ENCODE results near the gene PDE12.

The PDE12 gene

DNA sequence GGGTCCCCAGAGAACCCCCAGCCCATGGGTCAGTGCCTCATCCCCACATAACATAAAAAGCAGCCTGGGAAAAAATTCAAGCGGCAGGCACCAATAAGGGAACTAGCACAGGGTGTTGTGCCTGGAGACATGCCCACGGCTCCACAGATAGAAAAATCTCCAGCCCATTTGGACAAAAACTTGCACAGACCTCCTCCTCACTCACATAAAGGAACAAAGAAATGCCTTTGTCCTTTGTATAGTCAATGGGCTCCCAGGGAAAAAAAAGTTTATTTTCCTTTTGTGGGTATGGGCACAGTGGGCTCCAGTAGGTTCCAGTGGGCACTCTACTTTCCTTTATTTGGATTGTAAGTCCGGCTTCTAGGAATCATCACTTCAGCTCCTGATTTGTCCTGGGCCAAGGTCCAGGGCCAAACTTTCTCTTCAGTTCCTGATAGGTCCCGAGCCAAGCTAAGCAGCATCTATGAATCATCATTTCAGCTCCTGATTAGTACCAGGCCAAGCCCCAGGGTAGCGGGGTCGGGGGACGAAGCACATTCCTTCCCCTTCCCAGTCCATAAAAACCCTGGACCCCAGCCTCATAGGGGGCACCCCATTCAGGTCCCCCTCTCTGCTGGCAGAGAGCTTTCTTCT, 10.3 kb upstream of the PDE12 start:
- no peaks in the 10 kb centered on the region for H3K9me3 ChIP-seq (ENCODE audit: control insufficient read depth, insufficient read depth, low read length)
- H4K20me1 ChIP-seq (ENCODE audit: control insufficient read depth, insufficient read depth, low read depth, low read length) = no peaks in the 10 kb centered on the region

DNA sequence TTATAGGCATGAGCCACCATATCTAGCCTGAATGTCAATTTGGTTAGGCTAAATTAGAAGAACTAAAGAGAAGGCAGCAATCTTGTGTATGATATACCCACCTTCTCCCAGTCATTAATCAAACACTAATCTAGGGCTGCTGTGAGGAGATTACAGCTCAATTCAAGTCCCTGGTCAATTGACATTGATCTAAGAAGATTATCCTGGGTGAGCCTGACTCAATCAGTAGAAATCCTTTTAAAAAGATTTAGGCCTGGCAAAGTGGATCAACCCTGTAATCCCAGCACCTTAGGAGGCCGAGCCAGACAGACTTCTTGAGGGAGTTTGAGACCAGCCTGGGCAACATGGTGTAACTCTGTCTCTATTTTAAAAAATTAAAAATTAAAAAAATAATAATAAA, 9.5 kb upstream of the PDE12 start:
- Histone ChIP-seq H3K79me2 (ENCODE audit: control insufficient read depth, low read length) (no peaks in the 10 kb centered on the region), H3K27me3 (ENCODE audit: control insufficient read depth, low read length) (no peaks in the 10 kb centered on the region), H3K9me2 (replicated peaks; ENCODE audit: control insufficient read depth, low read length) (no peaks in the 10 kb centered on the region), H3K27ac (ENCODE audit: low read depth, low read length) (no peak overlapping the region), H3K4me3 (ENCODE audit: low read length) (no peak overlapping the region), H4K20me1 (ENCODE audit: control insufficient read depth, insufficient read depth, low read depth, low read length) (no peaks in the 10 kb centered on the region), H3K36me3 (ENCODE audit: control insufficient read depth, low read length) (no peaks in the 10 kb centered on the region), H3K4me1 (ENCODE audit: control insufficient read depth, low read length) (peaks cover 11% of the 10 kb centered on the region), H3F3A (ENCODE audit: control insufficient read depth, insufficient read depth) (no peaks in the 10 kb centered on the region), H3K4me2 (ENCODE audit: low read length) (no peak overlapping the region), H3K9me3 (ENCODE audit: control insufficient read depth, insufficient read depth, low read length) (no peaks in the 10 kb centered on the region)
- TF ChIP-seq, protein P1, sequence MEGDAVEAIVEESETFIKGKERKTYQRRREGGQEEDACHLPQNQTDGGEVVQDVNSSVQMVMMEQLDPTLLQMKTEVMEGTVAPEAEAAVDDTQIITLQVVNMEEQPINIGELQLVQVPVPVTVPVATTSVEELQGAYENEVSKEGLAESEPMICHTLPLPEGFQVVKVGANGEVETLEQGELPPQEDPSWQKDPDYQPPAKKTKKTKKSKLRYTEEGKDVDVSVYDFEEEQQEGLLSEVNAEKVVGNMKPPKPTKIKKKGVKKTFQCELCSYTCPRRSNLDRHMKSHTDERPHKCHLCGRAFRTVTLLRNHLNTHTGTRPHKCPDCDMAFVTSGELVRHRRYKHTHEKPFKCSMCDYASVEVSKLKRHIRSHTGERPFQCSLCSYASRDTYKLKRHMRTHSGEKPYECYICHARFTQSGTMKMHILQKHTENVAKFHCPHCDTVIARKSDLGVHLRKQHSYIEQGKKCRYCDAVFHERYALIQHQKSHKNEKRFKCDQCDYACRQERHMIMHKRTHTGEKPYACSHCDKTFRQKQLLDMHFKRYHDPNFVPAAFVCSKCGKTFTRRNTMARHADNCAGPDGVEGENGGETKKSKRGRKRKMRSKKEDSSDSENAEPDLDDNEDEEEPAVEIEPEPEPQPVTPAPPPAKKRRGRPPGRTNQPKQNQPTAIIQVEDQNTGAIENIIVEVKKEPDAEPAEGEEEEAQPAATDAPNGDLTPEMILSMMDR (IDR thresholded peaks at IDR 0.05; ENCODE audit: low read depth, low read length, poor library complexity, severe bottlenecking) = no peak
- no peak for TF ChIP-seq EZH2phosphoT487 (IDR thresholded peaks at IDR 0.05; ENCODE audit: borderline replicate concordance, low read length)

More for the DNA sequence above, 10.3 kb upstream of the PDE12 start:
- TF ChIP-seq EZH2phosphoT487 (IDR thresholded peaks at IDR 0.05; ENCODE audit: borderline replicate concordance, low read length) = no peak
- TF ChIP-seq, protein P1 (IDR thresholded peaks at IDR 0.05; ENCODE audit: low read depth, low read length, poor library complexity, severe bottlenecking) = no peak
- H3K27me3 ChIP-seq (ENCODE audit: control insufficient read depth, low read length) = no peaks in the 10 kb centered on the region
- no peak overlapping the region for H3K4me2 ChIP-seq (ENCODE audit: low read length)
- H3K4me3 ChIP-seq (ENCODE audit: low read length) = no peak overlapping the region
- H3F3A ChIP-seq (ENCODE audit: control insufficient read depth, insufficient read depth) = no peaks in the 10 kb centered on the region
- H3K79me2 ChIP-seq (ENCODE audit: control insufficient read depth, low read length) = no peaks in the 10 kb centered on the region
- H3K27ac ChIP-seq (ENCODE audit: low read depth, low read length) = no peak overlapping the region
- H3K4me1 ChIP-seq (ENCODE audit: control insufficient read depth, low read length) = peaks cover 11% of the 10 kb centered on the region
- no peaks in the 10 kb centered on the region for H3K36me3 ChIP-seq (ENCODE audit: control insufficient read depth, low read length)
- H3K9me2 ChIP-seq (replicated peaks; ENCODE audit: control insufficient read depth, low read length) = no peaks in the 10 kb centered on the region

DNA sequence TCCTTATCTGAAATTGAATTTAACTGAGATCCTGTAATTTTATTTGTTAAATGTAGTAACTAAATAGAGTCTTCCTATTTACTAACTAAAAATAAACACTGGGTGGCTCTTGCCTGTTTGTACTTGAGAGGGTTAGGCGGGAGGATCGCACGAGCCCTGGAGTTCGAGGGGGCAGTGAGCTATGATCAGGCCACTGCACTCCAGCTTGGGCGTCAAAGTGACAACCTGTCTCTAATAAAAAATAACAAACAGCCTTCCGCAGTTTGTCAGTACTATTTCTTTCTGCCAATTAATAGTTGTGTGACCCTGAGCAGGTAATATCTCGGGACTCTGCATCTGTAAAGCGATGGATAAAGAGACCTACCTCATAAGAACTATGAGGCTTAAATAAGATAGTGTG, 768 bp upstream of the PDE12 start:
- Histone ChIP-seq H3F3A (ENCODE audit: control insufficient read depth, insufficient read depth) (no peaks in the 10 kb centered on the region), H3K27me3 (ENCODE audit: control insufficient read depth, low read length) (no peaks in the 10 kb centered on the region), H3K79me2 (ENCODE audit: control insufficient read depth, low read length) (peaks cover 59% of the 10 kb centered on the region), H3K9me3 (ENCODE audit: control insufficient read depth, insufficient read depth, low read length) (no peaks in the 10 kb centered on the region), H3K4me1 (ENCODE audit: control insufficient read depth, low read length) (peaks cover 19% of the 10 kb centered on the region), H3K4me2 (ENCODE audit: low read length) (peak overlapping the region; percentile 96), H3K4me3 (ENCODE audit: low read length) (peak overlapping the region; percentile 99), H4K20me1 (ENCODE audit: control insufficient read depth, insufficient read depth, low read depth, low read length) (peaks cover 11% of the 10 kb centered on the region), H3K27ac (ENCODE audit: low read depth, low read length) (peak overlapping the region; percentile 85), H3K36me3 (ENCODE audit: control insufficient read depth, low read length) (peaks cover 42% of the 10 kb centered on the region), H3K9me2 (replicated peaks; ENCODE audit: control insufficient read depth, low read length) (no peaks in the 10 kb centered on the region)
- TF ChIP-seq, protein P1 (IDR thresholded peaks at IDR 0.05; ENCODE audit: low read depth, low read length, poor library complexity, severe bottlenecking) = no peak
- TF ChIP-seq EZH2phosphoT487 (IDR thresholded peaks at IDR 0.05; ENCODE audit: borderline replicate concordance, low read length) = no peak

All from DOHH2 (cell line).